GM23338 (cell line): ENCODE results near the gene CCT5.

Experiments used
- EZH2 ChIP-seq: fragments of 200-600 bp; sonication (generic); IDR thresholded peaks from one replicate; pipeline ENCODE4 v1.8.0; 2017; ENCODE audit warnings: antibody characterized with exemption, mild to moderate bottlenecking, low read depth; ENCODE audit not compliant: unreplicated experiment
- POLR2AphosphoS5 ChIP-seq: IDR thresholded peaks from 2 replicates; pipeline ENCODE4 v1.6.1; 2016; ENCODE audit warnings: antibody characterized with exemption, low read depth
- TF ChIP-seq, protein P1 (sequence below), 2 experiments: fragments of 200-600 bp in 1 of 2; sonication (generic) in 1 of 2; conservative IDR thresholded peaks; 2 replicates each; pipeline versions ENCODE4 v1.5.1 to v1.6.1; 2016 to 2017; ENCODE audit warnings: antibody characterized with exemption in 2 of 2, low read depth in 2 of 2, mild to moderate bottlenecking in 2 of 2, moderate library complexity in 1 of 2

DNA sequence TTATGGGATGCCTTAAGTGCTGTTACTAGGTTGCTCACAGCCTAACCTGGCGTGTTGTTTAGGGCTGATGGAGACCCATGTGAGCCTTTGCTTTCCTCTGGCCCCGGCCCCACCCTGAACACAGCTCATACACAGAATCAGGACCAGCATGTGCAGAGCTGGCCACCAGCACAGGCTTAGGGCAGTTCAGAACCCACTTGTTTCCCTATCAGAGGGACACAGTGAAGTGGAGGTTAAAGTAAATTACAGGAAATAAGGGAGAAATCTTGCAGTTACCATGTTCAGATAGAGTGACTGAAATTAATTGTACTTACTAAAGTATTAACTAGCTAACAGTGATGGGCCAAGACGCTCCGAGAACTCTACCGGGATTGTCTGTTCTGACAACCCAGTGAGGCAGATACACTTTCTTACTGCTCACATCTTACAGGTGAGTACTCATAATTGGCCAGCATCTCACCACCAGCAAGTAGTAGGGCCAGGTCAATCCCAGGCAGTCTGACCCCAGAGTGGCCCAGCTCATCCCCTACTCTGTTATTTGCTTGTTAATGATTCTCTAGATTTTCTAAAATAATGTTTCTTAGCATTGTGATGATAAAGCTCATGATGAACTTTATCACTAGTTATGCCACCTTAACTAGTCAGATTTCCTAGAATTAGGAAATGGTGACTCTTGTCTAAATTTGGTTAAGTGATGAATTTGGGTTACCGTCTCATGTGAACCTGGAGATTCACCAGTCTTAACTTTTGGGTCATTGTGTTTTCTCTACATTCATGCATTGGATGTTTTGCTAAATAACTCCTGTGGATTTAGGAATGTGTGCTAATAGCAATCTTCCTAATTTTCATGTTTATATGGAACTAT lies 15.4 kb downstream of the CCT5 start:
- TF ChIP-seq, protein P1, sequence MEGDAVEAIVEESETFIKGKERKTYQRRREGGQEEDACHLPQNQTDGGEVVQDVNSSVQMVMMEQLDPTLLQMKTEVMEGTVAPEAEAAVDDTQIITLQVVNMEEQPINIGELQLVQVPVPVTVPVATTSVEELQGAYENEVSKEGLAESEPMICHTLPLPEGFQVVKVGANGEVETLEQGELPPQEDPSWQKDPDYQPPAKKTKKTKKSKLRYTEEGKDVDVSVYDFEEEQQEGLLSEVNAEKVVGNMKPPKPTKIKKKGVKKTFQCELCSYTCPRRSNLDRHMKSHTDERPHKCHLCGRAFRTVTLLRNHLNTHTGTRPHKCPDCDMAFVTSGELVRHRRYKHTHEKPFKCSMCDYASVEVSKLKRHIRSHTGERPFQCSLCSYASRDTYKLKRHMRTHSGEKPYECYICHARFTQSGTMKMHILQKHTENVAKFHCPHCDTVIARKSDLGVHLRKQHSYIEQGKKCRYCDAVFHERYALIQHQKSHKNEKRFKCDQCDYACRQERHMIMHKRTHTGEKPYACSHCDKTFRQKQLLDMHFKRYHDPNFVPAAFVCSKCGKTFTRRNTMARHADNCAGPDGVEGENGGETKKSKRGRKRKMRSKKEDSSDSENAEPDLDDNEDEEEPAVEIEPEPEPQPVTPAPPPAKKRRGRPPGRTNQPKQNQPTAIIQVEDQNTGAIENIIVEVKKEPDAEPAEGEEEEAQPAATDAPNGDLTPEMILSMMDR (conservative IDR thresholded peaks at IDR 0.05; ENCODE audit: low read depth in 2 of 2): no peak
- TF ChIP-seq POLR2AphosphoS5 (no peak), EZH2 (no peak)
